HL-60 (cell line): ENCODE results near the gene C2orf78.

ENCODE experiments used
- DNase-seq, 2 experiments: peaks; one replicate each; pipeline ENCODE4 v3.0.0-alpha.2; 2010 to 2020; ENCODE audit warnings: low read depth in 1 of 2, low spot score in 1 of 2
- H3K27ac ChIP-seq: fragments of 250-450 bp; sonication (Bioruptor Pico); replicated peaks from 2 replicates; pipeline ENCODE4 v1.5.1; 2020; ENCODE audit warnings: mild to moderate bottlenecking, moderate library complexity
- H3K27me3 ChIP-seq: fragments of 250-450 bp; sonication (Bioruptor Pico); 2 replicates; pipeline ENCODE4 v1.5.1; 2021; ENCODE audit warnings: mild to moderate bottlenecking, moderate library complexity; ENCODE audit not compliant: insufficient read depth, poor library complexity, severe bottlenecking
- H3K4me3 ChIP-seq: replicated peaks from 2 replicates; pipeline ENCODE4 v1.5.1; 2011; ENCODE audit warnings: mild to moderate bottlenecking, control low read depth, low read length; ENCODE audit not compliant: insufficient read depth
- GABPA ChIP-seq: IDR thresholded peaks from 2 replicates; pipeline ENCODE4 v1.6.1; 2012; ENCODE audit warnings: low read depth
- POLR2AphosphoS5 ChIP-seq: IDR thresholded peaks from 2 replicates; pipeline ENCODE4 v1.6.1; 2012; ENCODE audit warnings: low read depth
- SPI1 ChIP-seq: IDR thresholded peaks from 2 replicates; pipeline ENCODE4 v1.6.1; 2012; ENCODE audit warnings: low read depth, mild to moderate bottlenecking, borderline replicate concordance
- TF ChIP-seq, protein P1 (sequence below): IDR thresholded peaks from 2 replicates; pipeline ENCODE4 v1.6.1; 2012; ENCODE audit warnings: low read depth; ENCODE audit not compliant: insufficient replicate concordance
- TF ChIP-seq, protein P2 (sequence below): IDR thresholded peaks from one replicate; pipeline ENCODE4 v1.5.1; 2011; ENCODE audit warnings: low read length, control low read depth, inconsistent platforms; ENCODE audit not compliant: insufficient read depth

The C2orf78 gene

GRCh38 chr2:73852020-73852419, 68.0 kb downstream of the C2orf78 start:
- no peak for DNase-seq
- TF ChIP-seq, protein P1, sequence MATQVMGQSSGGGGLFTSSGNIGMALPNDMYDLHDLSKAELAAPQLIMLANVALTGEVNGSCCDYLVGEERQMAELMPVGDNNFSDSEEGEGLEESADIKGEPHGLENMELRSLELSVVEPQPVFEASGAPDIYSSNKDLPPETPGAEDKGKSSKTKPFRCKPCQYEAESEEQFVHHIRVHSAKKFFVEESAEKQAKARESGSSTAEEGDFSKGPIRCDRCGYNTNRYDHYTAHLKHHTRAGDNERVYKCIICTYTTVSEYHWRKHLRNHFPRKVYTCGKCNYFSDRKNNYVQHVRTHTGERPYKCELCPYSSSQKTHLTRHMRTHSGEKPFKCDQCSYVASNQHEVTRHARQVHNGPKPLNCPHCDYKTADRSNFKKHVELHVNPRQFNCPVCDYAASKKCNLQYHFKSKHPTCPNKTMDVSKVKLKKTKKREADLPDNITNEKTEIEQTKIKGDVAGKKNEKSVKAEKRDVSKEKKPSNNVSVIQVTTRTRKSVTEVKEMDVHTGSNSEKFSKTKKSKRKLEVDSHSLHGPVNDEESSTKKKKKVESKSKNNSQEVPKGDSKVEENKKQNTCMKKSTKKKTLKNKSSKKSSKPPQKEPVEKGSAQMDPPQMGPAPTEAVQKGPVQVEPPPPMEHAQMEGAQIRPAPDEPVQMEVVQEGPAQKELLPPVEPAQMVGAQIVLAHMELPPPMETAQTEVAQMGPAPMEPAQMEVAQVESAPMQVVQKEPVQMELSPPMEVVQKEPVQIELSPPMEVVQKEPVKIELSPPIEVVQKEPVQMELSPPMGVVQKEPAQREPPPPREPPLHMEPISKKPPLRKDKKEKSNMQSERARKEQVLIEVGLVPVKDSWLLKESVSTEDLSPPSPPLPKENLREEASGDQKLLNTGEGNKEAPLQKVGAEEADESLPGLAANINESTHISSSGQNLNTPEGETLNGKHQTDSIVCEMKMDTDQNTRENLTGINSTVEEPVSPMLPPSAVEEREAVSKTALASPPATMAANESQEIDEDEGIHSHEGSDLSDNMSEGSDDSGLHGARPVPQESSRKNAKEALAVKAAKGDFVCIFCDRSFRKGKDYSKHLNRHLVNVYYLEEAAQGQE, result no peak
- TF ChIP-seq, protein P2, sequence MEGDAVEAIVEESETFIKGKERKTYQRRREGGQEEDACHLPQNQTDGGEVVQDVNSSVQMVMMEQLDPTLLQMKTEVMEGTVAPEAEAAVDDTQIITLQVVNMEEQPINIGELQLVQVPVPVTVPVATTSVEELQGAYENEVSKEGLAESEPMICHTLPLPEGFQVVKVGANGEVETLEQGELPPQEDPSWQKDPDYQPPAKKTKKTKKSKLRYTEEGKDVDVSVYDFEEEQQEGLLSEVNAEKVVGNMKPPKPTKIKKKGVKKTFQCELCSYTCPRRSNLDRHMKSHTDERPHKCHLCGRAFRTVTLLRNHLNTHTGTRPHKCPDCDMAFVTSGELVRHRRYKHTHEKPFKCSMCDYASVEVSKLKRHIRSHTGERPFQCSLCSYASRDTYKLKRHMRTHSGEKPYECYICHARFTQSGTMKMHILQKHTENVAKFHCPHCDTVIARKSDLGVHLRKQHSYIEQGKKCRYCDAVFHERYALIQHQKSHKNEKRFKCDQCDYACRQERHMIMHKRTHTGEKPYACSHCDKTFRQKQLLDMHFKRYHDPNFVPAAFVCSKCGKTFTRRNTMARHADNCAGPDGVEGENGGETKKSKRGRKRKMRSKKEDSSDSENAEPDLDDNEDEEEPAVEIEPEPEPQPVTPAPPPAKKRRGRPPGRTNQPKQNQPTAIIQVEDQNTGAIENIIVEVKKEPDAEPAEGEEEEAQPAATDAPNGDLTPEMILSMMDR, result no peak
- TF ChIP-seq POLR2AphosphoS5 (no peak), GABPA (no peak), SPI1 (no peak)
- no peak overlapping the region for H3K27ac ChIP-seq

GRCh38 chr2:73855526-73855925, 71.5 kb downstream of the C2orf78 start:
- H3K27me3 ChIP-seq, result no peaks in the 10 kb centered on the region
- DNase-seq, result no peak
- H3K4me3 ChIP-seq, result no peak overlapping the region
- TF ChIP-seq SPI1, result no peak
- no peak overlapping the region for H3K27ac ChIP-seq

More at GRCh38 chr2:73852020-73852419, 68.0 kb downstream of the C2orf78 start:
- Histone ChIP-seq H3K27me3 (no peaks in the 10 kb centered on the region), H3K4me3 (no peak overlapping the region)

- no peaks in the 10 kb centered on the region for H3K27me3 ChIP-seq
These were observed 72.2 kb downstream of the C2orf78 start for GRCh38 chr2:73856214-73856613.

More at GRCh38 chr2:73856214-73856613, 72.2 kb downstream of the C2orf78 start:
- no peak for DNase-seq
- TF ChIP-seq, protein P2, result no peak
- no peak for TF ChIP-seq POLR2AphosphoS5
- no peak for TF ChIP-seq SPI1
- TF ChIP-seq GABPA, result no peak
- TF ChIP-seq, protein P1, result no peak
- Histone ChIP-seq H3K4me3 (no peak overlapping the region), H3K27ac (no peak overlapping the region)
